K562 (cell line): ENCODE measurements around the gene ZMIZ1. TPM values are rescaled to one million over a fixed set of nuclear protein-coding genes. Genes with fewer than 3 reads are reported as not detected.

Source experiments
- ATAC-seq: fragments of 200-7000 bp; cut with Tn5 transposase; 3 replicates; pipeline ENCODE4 v1.9.1; 2020; ENCODE audit warnings: moderate library complexity
- BruUV-seq: library from RNA; stranded (reverse); fragments of 400-500 nt; replicated peaks from 2 replicates; lab custom pipeline; 2021; lab: Mats Ljungman, UMichigan
- CTCF ChIA-PET: fragments of 300-600 bp; formaldehyde crosslinking; extraction: SDS; loops from one replicate; lab custom pipeline; 2021; ENCODE audit warnings: low intra/inter-chr PET ratio; lab: Yijun Ruan, JAX
- POLR2A ChIA-PET: fragments of 300-600, 350-650 bp; sonication (Branson Sonifier 250); formaldehyde crosslinking; extraction: SDS; loops from one replicate; lab custom pipeline; 2021; ENCODE audit warnings: antibody characterized with exemption, inconsistent platforms; lab: Yijun Ruan, JAX
- DNase-seq, 4 experiments: peaks; one replicate each; pipeline versions ENCODE4 v3.0.0 to v3.0.0-alpha.2; 2011 to 2018; ENCODE audit warnings: low spot score in 3 of 4, mixed read lengths in 3 of 4; ENCODE audit errors: extremely low read depth in 1 of 4
- FAIRE-seq: peaks from 2 replicates; lab custom pipeline; 2011; peaks lifted over from hg19 to GRCh38; lab: Jason Lieb, UNC
- H2AFZ ChIP-seq: 2 replicates; pipeline ENCODE4 v1.6.0; 2011; ENCODE audit warnings: low read depth, low read length, control low read depth, inconsistent platforms
- H3K27ac ChIP-seq: fragments of 200-600 bp; 3 replicates; pipeline ENCODE4 v1.8.0; 2011; ENCODE audit warnings: low read depth, mild to moderate bottlenecking, control low read depth, inconsistent platforms, low read length, moderate library complexity, mixed read lengths; ENCODE audit errors: extremely low read depth
- H3K27me3 ChIP-seq, 2 experiments: fragments of 300-600 bp in 1 of 2; 2 replicates in 1 of 2; 3 replicates in 1 of 2; pipeline versions ENCODE4 v1.6.0 to v1.8.0; 2011; ENCODE audit warnings: inconsistent platforms in 2 of 2, low read length in 2 of 2, mild to moderate bottlenecking in 1 of 2, mixed read lengths in 1 of 2, moderate library complexity in 1 of 2; ENCODE audit not compliant: control insufficient read depth in 2 of 2, insufficient read depth in 2 of 2
- H3K36me3 ChIP-seq: fragments of 300-600 bp; 3 replicates; pipeline ENCODE4 v1.8.0; 2011; ENCODE audit warnings: mild to moderate bottlenecking, low read length, inconsistent platforms; ENCODE audit not compliant: control insufficient read depth, insufficient read depth
- H3K4me1 ChIP-seq, 2 experiments: fragments of 200-600 bp in 1 of 2; replicated peaks in 1 of 2; 2 replicates in 1 of 2; 3 replicates in 1 of 2; pipeline versions ENCODE4 v1.5.1 to v1.8.0; 2011; ENCODE audit warnings: inconsistent platforms in 2 of 2, low read length in 2 of 2, mild to moderate bottlenecking in 1 of 2, mixed read lengths in 1 of 2, moderate library complexity in 1 of 2; ENCODE audit not compliant: control insufficient read depth in 2 of 2, insufficient read depth in 2 of 2
- H3K4me2 ChIP-seq: 2 replicates; pipeline ENCODE4 v1.6.1; 2011; ENCODE audit warnings: low read length, control low read depth, inconsistent platforms, mixed read lengths; ENCODE audit not compliant: insufficient read depth
- H3K4me3 ChIP-seq: fragments of 200-600 bp; sonication (generic), shearing (Covaris generic); 2 replicates; pipeline ENCODE4 v1.5.1; 2016; ENCODE audit warnings: control low read depth, inconsistent platforms
- H3K79me2 ChIP-seq: fragments of 200-600 bp; 3 replicates; pipeline ENCODE4 v1.8.0; 2011; ENCODE audit warnings: low read length, inconsistent platforms; ENCODE audit not compliant: control insufficient read depth, insufficient read depth
- H3K9ac ChIP-seq, 2 experiments: 2 replicates each; pipeline versions ENCODE4 v1.6.0 to v1.6.1; 2011; ENCODE audit warnings: low read depth in 2 of 2, low read length in 2 of 2, control low read depth in 1 of 2, inconsistent platforms in 1 of 2, mild to moderate bottlenecking in 1 of 2, mixed read lengths in 1 of 2; ENCODE audit not compliant: insufficient read depth in 1 of 2
- H3K9me1 ChIP-seq: one replicate; pipeline ENCODE4 v1.6.0; 2011; ENCODE audit warnings: inconsistent platforms, mild to moderate bottlenecking, low read length, moderate library complexity; ENCODE audit not compliant: control insufficient read depth, insufficient read depth
- H3K9me3 ChIP-seq: replicated peaks from 2 replicates; pipeline ENCODE4 v1.5.1; 2011; ENCODE audit warnings: low read depth, low read length, inconsistent platforms; ENCODE audit not compliant: control insufficient read depth, insufficient read depth
- H4K20me1 ChIP-seq: replicated peaks from 2 replicates; pipeline ENCODE4 v1.6.1; 2011; ENCODE audit warnings: low read length, inconsistent platforms, mixed read lengths; ENCODE audit not compliant: control insufficient read depth, insufficient read depth
- CBFA2T2 ChIP-seq: fragments of 450-650 bp; conservative IDR thresholded peaks from 2 replicates; pipeline ENCODE4 v1.6.1; 2017; ENCODE audit warnings: mild to moderate bottlenecking
- COPS2 ChIP-seq: fragments of 450-650 bp; conservative IDR thresholded peaks from 2 replicates; pipeline ENCODE4 v1.6.1; 2016; ENCODE audit warnings: mild to moderate bottlenecking, moderate library complexity
- CSDE1 ChIP-seq, 2 experiments: fragments of 450-650 bp; IDR thresholded peaks; 2 replicates each; pipeline ENCODE4 v1.6.1; 2016; ENCODE audit warnings: mild to moderate bottlenecking in 1 of 2
- CTCF ChIP-seq, 3 experiments: IDR thresholded peaks in 2 of 3; conservative IDR thresholded peaks in 1 of 3; 2 replicates each; pipeline ENCODE4 v1.5.1; 2011 to 2012; ENCODE audit warnings: low read length in 3 of 3, mild to moderate bottlenecking in 3 of 3, control low read depth in 2 of 3, improper control_type of control experiment in 1 of 3, inconsistent platforms in 1 of 3, low read depth in 1 of 3, mixed read lengths in 1 of 3, moderate library complexity in 1 of 3; ENCODE audit not compliant: insufficient read depth in 2 of 3
- HMGN3 ChIP-seq: IDR thresholded peaks from 2 replicates; pipeline ENCODE4 v1.6.1; 2011; ENCODE audit warnings: borderline replicate concordance, low read depth, mild to moderate bottlenecking, mixed read lengths, low read length; ENCODE audit not compliant: insufficient read length; ENCODE audit errors: extremely low read depth
- ILK ChIP-seq: fragments of 450-650 bp; IDR thresholded peaks from 2 replicates; pipeline ENCODE4 v1.6.1; 2016; ENCODE audit warnings: missing genetic modification characterization, low read depth, mild to moderate bottlenecking, missing compliant biosample characterization, moderate library complexity, borderline replicate concordance
- KAT2B ChIP-seq: IDR thresholded peaks from one replicate; pipeline ENCODE4 v1.6.1; 2012; ENCODE audit warnings: low read depth, mild to moderate bottlenecking, control low read depth, inconsistent platforms, low read length, moderate library complexity
- PCBP1 ChIP-seq: fragments of 200-400 bp; formaldehyde crosslinking; IDR thresholded peaks from 2 replicates; pipeline ENCODE4 v1.6.1; 2018; ENCODE audit warnings: mild to moderate bottlenecking, low read depth, low read length; ENCODE audit not compliant: poor library complexity, severe bottlenecking
- PYGO2 ChIP-seq: fragments of 450-650 bp; IDR thresholded peaks from 2 replicates; pipeline ENCODE4 v1.6.1; 2016; ENCODE audit warnings: mild to moderate bottlenecking, missing genetic modification characterization, moderate library complexity, missing compliant biosample characterization
- SMAD1 ChIP-seq: fragments of 150-350 bp; IDR thresholded peaks from 2 replicates; pipeline ENCODE4 v1.6.1; 2014; ENCODE audit warnings: low read length, low read depth; ENCODE audit not compliant: partially characterized antibody
- XRCC4 ChIP-seq: IDR thresholded peaks from one replicate; pipeline ENCODE4 v1.6.1; 2011; ENCODE audit not compliant: insufficient read depth, insufficient read length; ENCODE audit errors: extremely low read depth
- ZNF668 ChIP-seq: fragments of 250-450 bp; sonication (Bioruptor Pico); IDR thresholded peaks from 2 replicates; pipeline ENCODE4 v1.8.0; 2022; ENCODE audit warnings: mild to moderate bottlenecking, inconsistent platforms
- WGBS: fragments of 100-300 bp; shearing (Covaris generic); methylation state at CpG from one replicate; pipeline ENCODE4 v1.1.6; 2016; ENCODE audit warnings: low coverage, mixed read lengths; ENCODE audit not compliant: insufficient coverage; ENCODE audit errors: missing lambda C conversion rate; 5-methylcytosine and 5-hydroxymethylcytosine counted together
- in situ Hi-C: fragments of 300-500 bp; cut with MboI; formaldehyde crosslinking; loops from 4 replicates; pipeline ENCODE4 v1.15.0; 2018; ENCODE audit warnings: inconsistent platforms, mixed read lengths
- intact Hi-C: fragments of 100-400 bp; cut with micrococcal nuclease; formaldehyde crosslinking; loops from 2 replicates; pipeline ENCODE4 v1.14.2; 2022
- polyA plus RNA-seq, 8 experiments: library from polyadenylated mRNA; depleted of rRNA in 4 of 8; stranded (reverse) in 5 of 8; unstranded in 3 of 8; fragments of >200 nt; fragmentation: Nextera tagmentation in 2 of 8; fragmentation: Illumina TruSeq in 1 of 8; extraction: Ambion mirVana in 2 of 8; extraction: Trizol in 1 of 8; gene quantifications; 2 replicates each; pipeline versions ENCODE4 v1.2.1 to v1.2.3, GENCODE V29; 2011 to 2014; ENCODE audit warnings: inconsistent platforms in 1 of 8, missing spikeins in 1 of 8
- total RNA-seq, 7 experiments: library from RNA; depleted of rRNA in 6 of 7; stranded (reverse); fragments of >200 nt in 6 of 7; fragmentation: Illumina TruSeq in 2 of 7; extraction: Trizol in 2 of 7; gene quantifications; 2 replicates each; pipeline versions ENCODE4 v1.2.1 to v1.2.3, GENCODE V29; 2011 to 2021; ENCODE audit warnings: low replicate concordance in 1 of 7
- TF ChIP-seq, protein P1 (sequence below): sonication (generic); formaldehyde crosslinking; IDR thresholded peaks from 2 replicates; pipeline ENCODE4 v1.8.0; 2022; ENCODE audit warnings: mild to moderate bottlenecking, missing genetic modification reagents
- TF ChIP-seq, protein P2 (sequence below): IDR thresholded peaks from 2 replicates; pipeline ENCODE4 v1.6.1; 2014; ENCODE audit warnings: antibody characterized with exemption
- TF ChIP-seq, protein P3 (sequence below): sonication (generic); IDR thresholded peaks from 2 replicates; pipeline ENCODE4 v1.6.1; 2016

The ZMIZ1 gene
- total and polyA plus RNA-seq, 9 of the 15 experiments (the other 6 are each of a cell fraction or from before 2014, with no cell fraction given), result 1.0 to 37.3 (median 4.3) TPM

DNA sequence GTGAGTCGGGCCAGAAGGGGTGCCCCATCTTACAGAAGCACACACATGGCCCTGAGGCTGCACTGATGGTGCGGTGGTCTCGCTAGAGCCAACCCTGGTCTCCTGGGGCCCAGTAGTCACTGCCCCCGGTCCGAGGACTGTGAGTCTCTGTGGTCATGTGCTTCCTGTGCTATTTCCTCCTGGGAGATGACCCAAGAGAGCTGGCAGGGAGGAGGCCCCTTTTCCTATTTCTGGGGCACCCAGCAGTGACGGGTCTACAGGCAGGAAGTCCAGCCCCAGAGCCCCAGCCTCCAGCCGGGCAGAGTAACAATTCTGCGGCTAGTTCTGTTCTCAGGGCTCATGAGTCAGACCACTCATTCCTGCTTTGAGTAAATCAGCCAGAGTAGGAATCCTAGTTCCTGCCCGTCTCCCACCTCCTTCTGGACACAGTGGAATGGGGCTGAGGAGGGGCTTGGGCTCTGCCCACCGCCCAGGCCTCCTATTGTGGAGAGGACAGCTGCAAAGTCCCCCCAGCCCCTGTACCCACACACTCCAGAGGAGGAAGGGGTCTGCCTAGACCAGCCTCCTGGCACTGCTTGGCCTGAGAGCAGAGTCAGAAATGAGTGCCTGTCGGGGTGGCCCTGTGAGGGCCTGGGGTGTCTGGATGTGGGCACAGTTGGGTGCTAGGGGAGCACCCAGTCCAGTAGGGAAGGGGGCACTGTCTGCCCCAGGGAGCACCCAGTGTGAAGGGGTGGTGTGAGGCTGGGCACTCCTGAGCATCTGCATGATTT lies 198.0 kb downstream of the ZMIZ1 start:
- CTCF ChIA-PET, result no interaction called here
- Histone ChIP-seq H3K9me1 (peaks cover 5% of the 10 kb centered on the region), H3K27ac (no peak overlapping the region), H3K4me3 (no peak overlapping the region), H3K79me2 (no peaks in the 10 kb centered on the region), H3K9me3 (no peaks in the 10 kb centered on the region), H4K20me1 (peaks cover 21% of the 10 kb centered on the region), H3K36me3 (peaks cover 4% of the 10 kb centered on the region; the same call in 1 of the 3 replicates), H3K4me2 (no peak overlapping the region), H3K9ac (peak overlapping the region in 1 of 2 experiments; percentile 37; a peak in 1 of 4 replicates), H3K4me1 (peaks cover 13 to 18% of the 10 kb centered on the region in 2 experiments), H3K27me3 (no peaks in the 10 kb centered on the region), H2AFZ (no peak overlapping the region)
- FAIRE-seq, result no peak
- intact Hi-C loops, result no loop called here
- in situ Hi-C loops, result no loop called here
- no TSS peak for BruUV-seq
- TF ChIP-seq CBFA2T2 (no peak), PCBP1 (no peak), SMAD1 (no peak), XRCC4 (no peak), PYGO2 (tag) (no peak), KAT2B (no peak), COPS2 (no peak), CSDE1 (IDR thresholded peaks at IDR 0.05) (no peak), CTCF (IDR thresholded peaks at IDR 0.05 in 2 of 3, conservative IDR thresholded peaks at IDR 0.05 in 1 of 3; ENCODE audit: insufficient read depth in 2 of 3, low read depth in 1 of 3, low read length in 3 of 3) (no peak), ZNF668 (CRISPR knock-in tag) (no peak), HMGN3 (no peak), ILK (no peak)
- TF ChIP-seq, protein P1, sequence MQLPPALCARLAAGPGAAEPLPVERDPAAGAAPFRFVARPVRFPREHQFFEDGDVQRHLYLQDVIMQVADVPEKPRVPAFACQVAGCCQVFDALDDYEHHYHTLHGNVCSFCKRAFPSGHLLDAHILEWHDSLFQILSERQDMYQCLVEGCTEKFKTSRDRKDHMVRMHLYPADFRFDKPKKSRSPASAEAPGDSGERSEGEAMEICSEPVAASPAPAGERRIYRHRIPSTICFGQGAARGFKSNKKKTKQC (CRISPR knock-in tag), result no peak
- TF ChIP-seq, protein P2, sequence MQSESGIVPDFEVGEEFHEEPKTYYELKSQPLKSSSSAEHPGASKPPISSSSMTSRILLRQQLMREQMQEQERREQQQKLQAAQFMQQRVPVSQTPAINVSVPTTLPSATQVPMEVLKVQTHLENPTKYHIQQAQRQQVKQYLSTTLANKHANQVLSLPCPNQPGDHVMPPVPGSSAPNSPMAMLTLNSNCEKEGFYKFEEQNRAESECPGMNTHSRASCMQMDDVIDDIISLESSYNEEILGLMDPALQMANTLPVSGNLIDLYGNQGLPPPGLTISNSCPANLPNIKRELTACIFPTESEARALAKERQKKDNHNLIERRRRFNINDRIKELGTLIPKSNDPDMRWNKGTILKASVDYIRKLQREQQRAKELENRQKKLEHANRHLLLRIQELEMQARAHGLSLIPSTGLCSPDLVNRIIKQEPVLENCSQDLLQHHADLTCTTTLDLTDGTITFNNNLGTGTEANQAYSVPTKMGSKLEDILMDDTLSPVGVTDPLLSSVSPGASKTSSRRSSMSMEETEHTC, result no peak
- TF ChIP-seq, protein P3, sequence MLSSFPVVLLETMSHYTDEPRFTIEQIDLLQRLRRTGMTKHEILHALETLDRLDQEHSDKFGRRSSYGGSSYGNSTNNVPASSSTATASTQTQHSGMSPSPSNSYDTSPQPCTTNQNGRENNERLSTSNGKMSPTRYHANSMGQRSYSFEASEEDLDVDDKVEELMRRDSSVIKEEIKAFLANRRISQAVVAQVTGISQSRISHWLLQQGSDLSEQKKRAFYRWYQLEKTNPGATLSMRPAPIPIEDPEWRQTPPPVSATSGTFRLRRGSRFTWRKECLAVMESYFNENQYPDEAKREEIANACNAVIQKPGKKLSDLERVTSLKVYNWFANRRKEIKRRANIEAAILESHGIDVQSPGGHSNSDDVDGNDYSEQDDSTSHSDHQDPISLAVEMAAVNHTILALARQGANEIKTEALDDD, result no peak
- POLR2A ChIA-PET, result no interaction called here
- no peak for DNase-seq
- no peak for ATAC-seq
- WGBS, result 73% methylated on average over 11 of the region's 11 CpGs
